Coronary artery (tissue), 2 donors: ENCODE results near the gene DGKD.

ENCODE experiments used
- DNase-seq: peaks from one replicate; pipeline ENCODE4 v3.0.0-alpha.2; 2017; ENCODE audit warnings: low spot score
- H3K27ac ChIP-seq, 2 donors: fragments of 200-600 bp; sonication (generic); one replicate each; pipeline ENCODE4 v1.5.1; 2016 to 2019
- H3K4me3 ChIP-seq: fragments of 200-600 bp; sonication (generic); 2 replicates; pipeline ENCODE4 v1.5.1; 2016; ENCODE audit warnings: mild to moderate bottlenecking, moderate library complexity
- CTCF ChIP-seq: fragments of 200-600 bp; sonication (generic); IDR thresholded peaks from one replicate; pipeline ENCODE4 v1.5.1; 2019; ENCODE audit warnings: antibody characterized with exemption

Gene DGKD

GRCh38 chr2:233379034-233379433 is 24.7 kb downstream of the DGKD start:
- Histone ChIP-seq H3K4me3 (no peak overlapping the region), H3K27ac (no peak overlapping the region)
- DNase-seq = no peak
- no peak for TF ChIP-seq CTCF

- no peak for DNase-seq
- Histone ChIP-seq H3K4me3 (no peak overlapping the region), H3K27ac (no peak overlapping the region)
- no peak for TF ChIP-seq CTCF
These were observed 25.1 kb downstream of the DGKD start for GRCh38 chr2:233379441-233379840.

- Histone ChIP-seq H3K27ac (no peak overlapping the region), H3K4me3 (no peak overlapping the region)
- TF ChIP-seq CTCF = no peak
- DNase-seq = no peak
These were observed 26.0 kb downstream of the DGKD start for GRCh38 chr2:233380132-233380895.

- no peak overlapping the region for H3K27ac ChIP-seq
- TF ChIP-seq CTCF = no peak
- DNase-seq = no peak
- no peak overlapping the region for H3K4me3 ChIP-seq
These were observed 26.8 kb downstream of the DGKD start for GRCh38 chr2:233380995-233381637.

- Histone ChIP-seq H3K4me3 (no peak overlapping the region), H3K27ac (no peak overlapping the region)
- no peak for TF ChIP-seq CTCF
- DNase-seq = no peak
These were observed 27.3 kb downstream of the DGKD start for GRCh38 chr2:233381638-233381995.

GRCh38 chr2:233384015-233384414 is 29.7 kb downstream of the DGKD start:
- TF ChIP-seq CTCF = no peak
- DNase-seq = no peak
- Histone ChIP-seq H3K4me3 (no peak overlapping the region), H3K27ac (no peak overlapping the region)
